ENCODE measurements around the gene GNB3.

DNA sequence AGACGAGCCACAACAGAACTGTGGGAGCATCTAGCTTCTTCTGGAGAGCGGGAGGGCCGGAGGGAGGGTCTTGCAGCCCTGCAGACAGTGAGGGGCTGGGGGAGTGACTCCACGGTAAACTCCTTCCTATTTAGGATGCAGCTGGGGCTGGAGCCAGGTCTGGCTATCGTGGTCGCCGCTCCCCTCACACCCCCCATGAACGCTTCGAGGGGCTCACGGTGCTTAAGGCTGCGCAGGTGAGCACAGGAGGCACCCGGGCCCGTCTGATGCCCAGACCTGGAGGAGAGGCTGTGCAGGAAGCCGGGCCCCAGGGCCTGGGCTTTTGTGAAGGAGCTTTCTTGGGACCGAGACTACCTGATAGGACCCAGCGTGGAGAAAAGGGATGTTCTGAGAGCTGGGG lies 3.9 kb upstream of the GNB3 start:
- TF ChIP-seq, protein P1, sequence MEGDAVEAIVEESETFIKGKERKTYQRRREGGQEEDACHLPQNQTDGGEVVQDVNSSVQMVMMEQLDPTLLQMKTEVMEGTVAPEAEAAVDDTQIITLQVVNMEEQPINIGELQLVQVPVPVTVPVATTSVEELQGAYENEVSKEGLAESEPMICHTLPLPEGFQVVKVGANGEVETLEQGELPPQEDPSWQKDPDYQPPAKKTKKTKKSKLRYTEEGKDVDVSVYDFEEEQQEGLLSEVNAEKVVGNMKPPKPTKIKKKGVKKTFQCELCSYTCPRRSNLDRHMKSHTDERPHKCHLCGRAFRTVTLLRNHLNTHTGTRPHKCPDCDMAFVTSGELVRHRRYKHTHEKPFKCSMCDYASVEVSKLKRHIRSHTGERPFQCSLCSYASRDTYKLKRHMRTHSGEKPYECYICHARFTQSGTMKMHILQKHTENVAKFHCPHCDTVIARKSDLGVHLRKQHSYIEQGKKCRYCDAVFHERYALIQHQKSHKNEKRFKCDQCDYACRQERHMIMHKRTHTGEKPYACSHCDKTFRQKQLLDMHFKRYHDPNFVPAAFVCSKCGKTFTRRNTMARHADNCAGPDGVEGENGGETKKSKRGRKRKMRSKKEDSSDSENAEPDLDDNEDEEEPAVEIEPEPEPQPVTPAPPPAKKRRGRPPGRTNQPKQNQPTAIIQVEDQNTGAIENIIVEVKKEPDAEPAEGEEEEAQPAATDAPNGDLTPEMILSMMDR (IDR thresholded peaks at IDR 0.05; ENCODE audit: low read depth, low read length, missing input control) = no peak
- TF ChIP-seq, protein P2, sequence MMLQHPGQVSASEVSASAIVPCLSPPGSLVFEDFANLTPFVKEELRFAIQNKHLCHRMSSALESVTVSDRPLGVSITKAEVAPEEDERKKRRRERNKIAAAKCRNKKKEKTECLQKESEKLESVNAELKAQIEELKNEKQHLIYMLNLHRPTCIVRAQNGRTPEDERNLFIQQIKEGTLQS (IDR thresholded peaks at IDR 0.05) = no peak
- TF ChIP-seq, protein P3, sequence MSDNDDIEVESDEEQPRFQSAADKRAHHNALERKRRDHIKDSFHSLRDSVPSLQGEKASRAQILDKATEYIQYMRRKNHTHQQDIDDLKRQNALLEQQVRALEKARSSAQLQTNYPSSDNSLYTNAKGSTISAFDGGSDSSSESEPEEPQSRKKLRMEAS (IDR thresholded peaks at IDR 0.05) = no peak
